Mammary microvascular endothelial cell (primary cell): ENCODE results near the gene FAM53B. TPM values are rescaled to one million over a fixed set of nuclear protein-coding genes. Genes with fewer than 3 reads are reported as not detected.

Source experiments
- total RNA-seq: library from RNA; depleted of rRNA; stranded (reverse); fragments of >200 nt; gene quantifications from 2 replicates; pipeline ENCODE4 v1.2.3, GENCODE V29; 2015

The FAM53B gene, protein sequence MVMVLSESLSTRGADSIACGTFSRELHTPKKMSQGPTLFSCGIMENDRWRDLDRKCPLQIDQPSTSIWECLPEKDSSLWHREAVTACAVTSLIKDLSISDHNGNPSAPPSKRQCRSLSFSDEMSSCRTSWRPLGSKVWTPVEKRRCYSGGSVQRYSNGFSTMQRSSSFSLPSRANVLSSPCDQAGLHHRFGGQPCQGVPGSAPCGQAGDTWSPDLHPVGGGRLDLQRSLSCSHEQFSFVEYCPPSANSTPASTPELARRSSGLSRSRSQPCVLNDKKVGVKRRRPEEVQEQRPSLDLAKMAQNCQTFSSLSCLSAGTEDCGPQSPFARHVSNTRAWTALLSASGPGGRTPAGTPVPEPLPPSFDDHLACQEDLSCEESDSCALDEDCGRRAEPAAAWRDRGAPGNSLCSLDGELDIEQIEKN
- total RNA-seq = 18.8 and 19.7 TPM in 2 replicates

DNA sequence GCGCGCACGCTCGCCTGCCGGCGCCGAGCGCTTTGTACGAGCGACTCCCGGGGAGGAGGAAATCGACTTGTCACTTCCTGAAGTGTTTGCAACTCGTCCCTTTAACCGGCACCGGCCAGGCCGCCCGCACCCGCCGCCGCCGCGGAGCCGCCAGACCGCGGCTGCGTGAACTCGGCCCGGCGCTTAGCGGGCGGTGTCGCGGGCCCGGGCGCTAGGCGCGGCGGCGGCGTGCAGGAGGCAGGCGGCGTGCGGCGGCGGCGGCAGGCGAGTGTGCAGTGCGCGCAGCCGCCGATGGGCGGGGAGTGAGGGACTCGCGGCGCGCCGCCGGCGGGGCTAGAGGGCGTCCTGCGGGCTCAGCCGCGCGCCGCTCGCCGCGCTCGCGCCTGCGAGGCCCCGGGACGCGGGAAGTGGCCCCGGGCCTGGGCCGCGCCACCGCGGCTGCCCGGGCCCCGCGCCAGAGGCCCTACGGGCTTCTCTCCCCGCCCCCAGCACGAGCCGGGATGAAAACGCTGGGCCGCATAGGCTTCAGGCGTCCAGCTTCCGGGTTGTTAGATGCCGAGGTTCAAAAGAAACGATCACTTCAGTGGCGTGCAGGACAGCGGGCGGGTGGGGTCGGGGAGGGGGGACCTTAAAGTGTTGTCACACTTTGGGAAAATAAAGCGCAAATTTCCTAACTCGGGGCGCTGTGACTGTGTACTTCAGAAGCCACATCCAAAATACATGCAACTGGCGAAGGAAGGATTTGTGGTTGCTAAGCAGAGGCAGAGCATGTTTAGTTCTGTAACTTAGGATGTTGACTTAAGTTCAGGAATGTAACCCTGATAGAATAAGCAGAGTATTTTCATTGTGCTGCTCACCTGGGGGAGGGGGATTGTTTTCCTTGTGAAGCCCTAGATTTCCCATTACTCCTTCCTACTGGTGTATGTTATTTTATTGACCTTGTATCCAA, at the start of gene FAM53B:
Gene FAM53B, minus strand, starts transcription at position 277 of the 949 bp plus-strand sequence. CDS start 37,665 bp downstream, outside the sequence.

DNA sequence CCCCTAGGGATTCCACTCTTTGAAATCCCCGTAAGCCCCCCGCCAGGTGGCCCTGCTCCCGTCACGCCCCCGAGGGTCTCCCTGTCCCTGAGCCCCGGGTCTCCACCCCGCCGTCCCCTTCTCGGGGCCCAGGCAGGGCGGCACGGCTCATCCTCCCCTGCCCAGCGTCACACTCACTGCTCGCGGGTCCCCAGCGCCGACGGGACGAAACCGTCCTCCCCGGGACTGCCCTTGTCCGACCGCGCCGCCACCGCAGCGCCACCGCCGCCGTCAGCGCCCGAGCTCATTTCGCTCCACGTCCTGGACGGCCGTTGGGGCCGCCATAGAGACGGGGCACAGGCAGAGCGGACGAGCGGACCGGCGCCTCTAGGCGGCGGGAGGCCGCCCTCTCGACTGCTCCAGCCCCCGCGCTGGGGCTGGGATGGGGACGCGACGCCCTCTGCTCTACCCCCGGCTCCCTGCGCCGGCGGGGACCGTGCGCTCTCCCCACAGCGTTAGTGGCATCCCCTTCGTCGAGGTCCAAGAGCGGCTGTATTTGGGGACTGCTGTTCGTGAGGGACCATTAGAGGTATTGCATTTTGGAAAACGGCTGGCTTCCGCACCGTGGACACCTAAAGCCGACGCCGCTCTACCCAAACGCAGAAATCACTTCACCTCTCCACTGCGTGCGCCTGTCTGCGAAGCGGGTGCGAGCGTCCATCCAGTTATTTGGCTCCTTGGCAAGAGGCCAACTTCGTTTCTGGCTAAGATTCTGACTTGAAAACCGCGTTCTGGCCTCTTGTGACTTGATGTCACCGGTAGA, 47.6 kb upstream of the FAM53B start, which contains the start of gene EEF1AKMT2:
Gene EEF1AKMT2, minus strand, starts transcription at position 341 of the 802 bp plus-strand sequence. Its CDS starts 54 bp downstream, at position 287.

Other genes starting within 250 kb of the FAM53B start
- 12.9 and 16.0 TPM in 2 replicates for gene EEF1AKMT2, start 47.5 kb upstream of the FAM53B start, total RNA-seq
- gene ABRAXAS2, start 57.4 kb upstream of the FAM53B start, total RNA-seq = 13.2 and 14.1 TPM in 2 replicates
- 10.0 and 11.3 TPM in 2 replicates for gene ZRANB1, start 197.7 kb upstream of the FAM53B start, total RNA-seq